Neural cell (in vitro differentiated cells): ENCODE measurements around the gene NKX2-8. TPM values are rescaled to one million over a fixed set of nuclear protein-coding genes. Genes with fewer than 3 reads are reported as not detected.

ENCODE experiments used
- H2AFZ ChIP-seq: fragments of 200-600, 300-800 bp; sonication (generic), shearing (Covaris generic); 2 replicates; pipeline ENCODE4 v1.6.0; 2014; ENCODE audit warnings: low read depth, mild to moderate bottlenecking, antibody characterized with exemption, low read length, moderate library complexity
- H3F3A ChIP-seq: fragments of 200-600 bp; shearing (Covaris generic); 2 replicates; pipeline ENCODE4 v1.6.1; 2016; ENCODE audit warnings: mild to moderate bottlenecking, moderate library complexity, mixed read lengths, antibody characterized with exemption, low read length; ENCODE audit not compliant: insufficient read depth, poor library complexity, severe bottlenecking
- H3K27ac ChIP-seq: fragments of 200-600, 300-800 bp; sonication (generic), shearing (Covaris generic); 2 replicates; pipeline ENCODE4 v1.5.1; 2014; ENCODE audit warnings: mild to moderate bottlenecking, low read length, moderate library complexity
- H3K27me3 ChIP-seq: fragments of 300-800, 200-600 bp; sonication (generic), shearing (Covaris generic); 2 replicates; pipeline ENCODE4 v1.6.0; 2014; ENCODE audit warnings: mild to moderate bottlenecking, low read depth, low read length, moderate library complexity; ENCODE audit not compliant: insufficient read depth
- H3K36me3 ChIP-seq: fragments of 300-800, 200-600 bp; sonication (generic), shearing (Covaris generic); 2 replicates; pipeline ENCODE4 v1.5.1; 2014; ENCODE audit warnings: mild to moderate bottlenecking, antibody characterized with exemption, low read length, moderate library complexity; ENCODE audit not compliant: insufficient read depth
- H3K4me2 ChIP-seq: fragments of 300-800, 200-600 bp; sonication (generic), shearing (Covaris generic); 2 replicates; pipeline ENCODE4 v1.6.0; 2014; ENCODE audit warnings: mild to moderate bottlenecking, low read length
- H3K4me3 ChIP-seq: fragments of 300-800, 200-600 bp; sonication (generic), shearing (Covaris generic); 2 replicates; pipeline ENCODE4 v1.5.1; 2014; ENCODE audit warnings: mild to moderate bottlenecking, low read length, moderate library complexity
- H3K79me2 ChIP-seq: fragments of 200-600 bp; shearing (Covaris generic); replicated peaks from 2 replicates; pipeline ENCODE4 v1.6.0; 2014; ENCODE audit warnings: mild to moderate bottlenecking, low read length, moderate library complexity; ENCODE audit not compliant: insufficient read depth
- H3K9ac ChIP-seq: fragments of 300-800, 200-600 bp; sonication (generic), shearing (Covaris generic); 2 replicates; pipeline ENCODE4 v1.6.1; 2016; ENCODE audit warnings: mild to moderate bottlenecking, low read length, mixed read lengths
- H3K9me2 ChIP-seq: fragments of 200-600 bp; shearing (Covaris generic); 2 replicates; pipeline ENCODE4 v1.6.1; 2016; ENCODE audit warnings: mild to moderate bottlenecking, low read length, mixed read lengths; ENCODE audit not compliant: insufficient read depth
- H3K9me3 ChIP-seq: fragments of 200-600, 300-800 bp; sonication (generic), shearing (Covaris generic); 2 replicates; pipeline ENCODE4 v1.6.1; 2016; ENCODE audit warnings: mild to moderate bottlenecking, mixed run types, low read length, moderate library complexity, mixed read lengths
- H4K20me1 ChIP-seq: fragments of 200-600 bp; shearing (Covaris generic); 2 replicates; pipeline ENCODE4 v1.6.1; 2016; ENCODE audit warnings: mild to moderate bottlenecking, mixed run types; ENCODE audit not compliant: insufficient read depth
- CTCF ChIP-seq: fragments of 450-650 bp; IDR thresholded peaks from 2 replicates; pipeline ENCODE4 v1.5.1; 2014; ENCODE audit warnings: antibody characterized with exemption, mild to moderate bottlenecking, moderate library complexity; ENCODE audit not compliant: poor library complexity, severe bottlenecking
- EP300 ChIP-seq: fragments of 450-650 bp; conservative IDR thresholded peaks from 2 replicates; pipeline ENCODE4 v1.6.1; 2014; ENCODE audit warnings: antibody characterized with exemption, mild to moderate bottlenecking, moderate library complexity; ENCODE audit not compliant: poor library complexity, severe bottlenecking
- EZH2 ChIP-seq: fragments of 200-600, 300-800 bp; shearing (Covaris generic), sonication (generic); IDR thresholded peaks from 2 replicates; pipeline ENCODE4 v1.6.1; 2014; ENCODE audit warnings: antibody characterized with exemption, low read length, borderline replicate concordance, mild to moderate bottlenecking; ENCODE audit not compliant: insufficient read depth, poor library complexity, severe bottlenecking
- MXI1 ChIP-seq: fragments of 450-650 bp; conservative IDR thresholded peaks from 2 replicates; pipeline ENCODE4 v1.6.1; 2014; ENCODE audit warnings: antibody characterized with exemption, mild to moderate bottlenecking; ENCODE audit not compliant: poor library complexity, severe bottlenecking
- POLR2AphosphoS5 ChIP-seq: IDR thresholded peaks from 2 replicates; pipeline ENCODE4 v1.6.1; 2012
- RAD21 ChIP-seq: fragments of 450-650 bp; conservative IDR thresholded peaks from 2 replicates; pipeline ENCODE4 v1.6.1; 2014; ENCODE audit warnings: antibody characterized with exemption, mild to moderate bottlenecking, moderate library complexity
- SMC3 ChIP-seq: fragments of 450-650 bp; conservative IDR thresholded peaks from 2 replicates; pipeline ENCODE4 v1.6.1; 2014; ENCODE audit warnings: antibody characterized with exemption, mild to moderate bottlenecking, moderate library complexity; ENCODE audit not compliant: poor library complexity
- TAF1 ChIP-seq: IDR thresholded peaks from 2 replicates; pipeline ENCODE4 v1.6.1; 2012; ENCODE audit warnings: low read depth
- polyA plus RNA-seq: library from polyadenylated mRNA; depleted of rRNA; stranded (reverse); fragments of >200 nt; gene quantifications from 2 replicates; pipeline ENCODE4 v1.2.3, GENCODE V29; 2014
- TF ChIP-seq, protein P1 (sequence below): IDR thresholded peaks from 2 replicates; pipeline ENCODE4 v1.6.1; 2012; ENCODE audit warnings: borderline replicate concordance

Gene NKX2-8
- polyA plus RNA-seq, 1 donor from 2014 or later: not detected

- H4K20me1 ChIP-seq: no peaks in the 10 kb centered on the region
- no peak for TF ChIP-seq TAF1
- no peak for TF ChIP-seq MXI1
- TF ChIP-seq POLR2AphosphoS5: no peak
- TF ChIP-seq EZH2: no peak
- no peak for TF ChIP-seq RAD21
- TF ChIP-seq, protein P1, sequence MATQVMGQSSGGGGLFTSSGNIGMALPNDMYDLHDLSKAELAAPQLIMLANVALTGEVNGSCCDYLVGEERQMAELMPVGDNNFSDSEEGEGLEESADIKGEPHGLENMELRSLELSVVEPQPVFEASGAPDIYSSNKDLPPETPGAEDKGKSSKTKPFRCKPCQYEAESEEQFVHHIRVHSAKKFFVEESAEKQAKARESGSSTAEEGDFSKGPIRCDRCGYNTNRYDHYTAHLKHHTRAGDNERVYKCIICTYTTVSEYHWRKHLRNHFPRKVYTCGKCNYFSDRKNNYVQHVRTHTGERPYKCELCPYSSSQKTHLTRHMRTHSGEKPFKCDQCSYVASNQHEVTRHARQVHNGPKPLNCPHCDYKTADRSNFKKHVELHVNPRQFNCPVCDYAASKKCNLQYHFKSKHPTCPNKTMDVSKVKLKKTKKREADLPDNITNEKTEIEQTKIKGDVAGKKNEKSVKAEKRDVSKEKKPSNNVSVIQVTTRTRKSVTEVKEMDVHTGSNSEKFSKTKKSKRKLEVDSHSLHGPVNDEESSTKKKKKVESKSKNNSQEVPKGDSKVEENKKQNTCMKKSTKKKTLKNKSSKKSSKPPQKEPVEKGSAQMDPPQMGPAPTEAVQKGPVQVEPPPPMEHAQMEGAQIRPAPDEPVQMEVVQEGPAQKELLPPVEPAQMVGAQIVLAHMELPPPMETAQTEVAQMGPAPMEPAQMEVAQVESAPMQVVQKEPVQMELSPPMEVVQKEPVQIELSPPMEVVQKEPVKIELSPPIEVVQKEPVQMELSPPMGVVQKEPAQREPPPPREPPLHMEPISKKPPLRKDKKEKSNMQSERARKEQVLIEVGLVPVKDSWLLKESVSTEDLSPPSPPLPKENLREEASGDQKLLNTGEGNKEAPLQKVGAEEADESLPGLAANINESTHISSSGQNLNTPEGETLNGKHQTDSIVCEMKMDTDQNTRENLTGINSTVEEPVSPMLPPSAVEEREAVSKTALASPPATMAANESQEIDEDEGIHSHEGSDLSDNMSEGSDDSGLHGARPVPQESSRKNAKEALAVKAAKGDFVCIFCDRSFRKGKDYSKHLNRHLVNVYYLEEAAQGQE: no peak
- no peak for TF ChIP-seq EP300
- no peak for TF ChIP-seq SMC3
- TF ChIP-seq CTCF: no peak
- H3K27me3 ChIP-seq: no peaks in the 10 kb centered on the region
These were observed 26.2 kb downstream of the NKX2-8 start for GRCh38 chr14:36555998-36556743.

GRCh38 chr14:36553656-36554260 is 28.7 kb downstream of the NKX2-8 start:
- no peaks in the 10 kb centered on the region for H3K9me2 ChIP-seq
- TF ChIP-seq RAD21 (peak; percentile 31), CTCF (peak; percentile 58), SMC3 (peak; percentile 64)
- TF ChIP-seq, protein P1: no peak
- H3K36me3 ChIP-seq: no peaks in the 10 kb centered on the region
- H3K4me2 ChIP-seq: no peak overlapping the region
- H3F3A ChIP-seq: no peaks in the 10 kb centered on the region
- H3K9me3 ChIP-seq: no peaks in the 10 kb centered on the region
- no peaks in the 10 kb centered on the region for H3K27me3 ChIP-seq
- H3K79me2 ChIP-seq: no peaks in the 10 kb centered on the region
- H3K4me3 ChIP-seq: no peak overlapping the region
- no peak overlapping the region for H3K27ac ChIP-seq
- H4K20me1 ChIP-seq: no peaks in the 10 kb centered on the region
- H3K9ac ChIP-seq: no peak overlapping the region
- H2AFZ ChIP-seq: no peak overlapping the region

More at GRCh38 chr14:36555998-36556743, 26.2 kb downstream of the NKX2-8 start:
- Histone ChIP-seq H3K27ac (no peak overlapping the region), H3K36me3 (no peaks in the 10 kb centered on the region), H3K9ac (no peak overlapping the region), H3F3A (no peaks in the 10 kb centered on the region), H3K4me2 (no peak overlapping the region), H3K79me2 (no peaks in the 10 kb centered on the region), H3K4me3 (no peak overlapping the region), H3K9me2 (no peaks in the 10 kb centered on the region), H2AFZ (no peak overlapping the region), H3K9me3 (no peaks in the 10 kb centered on the region)
